Cerebellar nuclear complex (tissue), 1 donor: Measurements from ENCODE around the gene NRCAM.

Experiments
- DNase-seq, 2 experiments: peaks; one replicate each; lab custom pipeline; 2025; lab: John Stamatoyannopoulos, UW

NRCAM gene

GRCh38 chr7:108129018-108129965, 326.9 kb downstream of the NRCAM start:
- no peak for DNase-seq

GRCh38 chr7:108128514-108128913, 327.7 kb downstream of the NRCAM start:
- no peak for DNase-seq

- DNase-seq = no peak
These were observed 328.8 kb downstream of the NRCAM start for GRCh38 chr7:108127461-108127860.

GRCh38 chr7:108124820-108125219, 331.4 kb downstream of the NRCAM start:
- DNase-seq = no peak

- DNase-seq = no peak
These were observed 334.1 kb downstream of the NRCAM start for GRCh38 chr7:108122181-108122580.

GRCh38 chr7:108120933-108121332, 335.3 kb downstream of the NRCAM start:
- DNase-seq = no peak

GRCh38 chr7:108120196-108120595, 336.0 kb downstream of the NRCAM start:
- DNase-seq = no peak

GRCh38 chr7:108118959-108119358, 337.3 kb downstream of the NRCAM start:
- no peak for DNase-seq

GRCh38 chr7:108114117-108114841, 342.0 kb downstream of the NRCAM start:
- no peak for DNase-seq

- no peak for DNase-seq
These were observed 343.6 kb downstream of the NRCAM start for GRCh38 chr7:108112683-108113082.

- DNase-seq = no peak
These were observed 346.9 kb downstream of the NRCAM start for GRCh38 chr7:108109221-108109908.

- DNase-seq = no peak
These were observed 348.1 kb downstream of the NRCAM start for GRCh38 chr7:108108131-108108530.

- no peak for DNase-seq
These were observed 351.9 kb downstream of the NRCAM start for GRCh38 chr7:108104324-108104723.

- DNase-seq = no peak
These were observed 352.5 kb downstream of the NRCAM start for GRCh38 chr7:108103558-108104298.

- DNase-seq = no peak
These were observed 353.4 kb downstream of the NRCAM start for GRCh38 chr7:108102671-108103312.

GRCh38 chr7:108101759-108102158, 354.5 kb downstream of the NRCAM start:
- no peak for DNase-seq

GRCh38 chr7:108099713-108100112, 356.5 kb downstream of the NRCAM start:
- DNase-seq = no peak

- DNase-seq = no peak
These were observed 358.5 kb downstream of the NRCAM start for GRCh38 chr7:108097703-108098102.
